ENCODE results near the gene HPSE2.

- TF ChIP-seq SP1 (IDR thresholded peaks at IDR 0.05) (no peak), MAX (IDR thresholded peaks at IDR 0.05) (no peak), CTCF (IDR thresholded peaks at IDR 0.05; ENCODE audit: low read depth, low read length, missing input control) (no peak), RXRA (IDR thresholded peaks at IDR 0.05) (no peak), EGR1 (IDR thresholded peaks at IDR 0.05; ENCODE audit: low read depth in 2 of 2) (no peak), HNF4G (IDR thresholded peaks at IDR 0.05) (no peak), TAF1 (conservative IDR thresholded peaks at IDR 0.05) (no peak), JUND (IDR thresholded peaks at IDR 0.05) (no peak)
- TF ChIP-seq, protein P1, sequence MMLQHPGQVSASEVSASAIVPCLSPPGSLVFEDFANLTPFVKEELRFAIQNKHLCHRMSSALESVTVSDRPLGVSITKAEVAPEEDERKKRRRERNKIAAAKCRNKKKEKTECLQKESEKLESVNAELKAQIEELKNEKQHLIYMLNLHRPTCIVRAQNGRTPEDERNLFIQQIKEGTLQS (IDR thresholded peaks at IDR 0.05) = no peak
Measured at GRCh38 chr10:98971464-98971863, 264.2 kb downstream of the HPSE2 start.
